NCI-H748 (cell line): ENCODE results near the gene CARNS1.
A peak's percentile ranks its signal among the peaks of the same experiment; 100 is the strongest.

Source experiments
- DNase-seq: peaks from one replicate; lab custom pipeline; 2025; ENCODE audit not compliant: unreplicated experiment; lab: John Stamatoyannopoulos, UW

CARNS1 gene

DNA sequence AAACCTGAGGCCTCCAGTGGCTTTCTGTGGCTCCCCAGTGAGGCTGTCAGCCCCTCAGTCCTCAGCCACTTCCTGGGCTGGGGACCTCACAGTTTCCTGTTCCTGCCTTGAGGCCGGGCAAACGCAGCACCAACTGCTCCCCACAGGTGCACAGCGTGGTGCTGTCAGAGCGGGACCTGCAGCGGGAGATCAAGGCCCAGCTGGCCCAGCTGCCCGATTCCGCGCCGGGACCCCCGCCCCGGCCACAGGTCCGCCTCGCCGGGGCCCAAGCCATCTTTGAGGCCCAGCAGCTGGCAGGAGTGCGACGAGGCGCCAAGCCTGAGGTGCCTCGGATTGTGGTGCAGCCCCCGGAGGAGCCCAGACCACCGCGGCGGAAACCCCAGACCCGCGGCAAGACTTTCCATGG, 6.2 kb upstream of the CARNS1 start:
- no peak for DNase-seq

DNA sequence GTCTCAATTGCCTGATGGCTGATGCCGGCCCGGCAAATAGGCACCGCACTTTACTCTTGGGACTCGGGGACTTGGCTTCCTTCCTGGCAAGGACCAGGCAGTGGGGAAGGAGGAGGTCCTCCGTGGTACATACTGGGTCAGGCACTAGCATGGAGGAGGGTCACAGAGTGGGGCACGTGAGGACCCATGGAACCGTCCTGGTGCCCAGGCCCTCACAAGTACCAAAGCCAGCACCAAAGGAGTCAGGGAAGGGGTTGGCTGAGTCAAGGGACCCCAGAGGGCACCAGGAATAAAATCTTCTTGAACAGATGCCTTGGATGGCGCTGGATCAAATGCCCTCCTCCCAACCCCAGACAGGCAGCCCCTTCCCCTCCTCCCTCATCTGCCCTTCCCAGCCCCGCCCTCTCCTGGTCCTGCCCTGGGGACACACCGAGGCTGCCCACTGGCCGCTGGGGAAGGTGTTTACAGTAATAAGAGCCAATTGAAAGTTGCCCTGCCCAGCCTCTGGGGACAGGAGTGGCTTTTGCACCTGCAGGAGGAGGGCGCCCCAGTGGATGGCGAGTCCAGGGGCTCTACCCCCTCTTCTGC, 5.6 kb upstream of the CARNS1 start:
- DNase-seq: peak; percentile 90

DNA sequence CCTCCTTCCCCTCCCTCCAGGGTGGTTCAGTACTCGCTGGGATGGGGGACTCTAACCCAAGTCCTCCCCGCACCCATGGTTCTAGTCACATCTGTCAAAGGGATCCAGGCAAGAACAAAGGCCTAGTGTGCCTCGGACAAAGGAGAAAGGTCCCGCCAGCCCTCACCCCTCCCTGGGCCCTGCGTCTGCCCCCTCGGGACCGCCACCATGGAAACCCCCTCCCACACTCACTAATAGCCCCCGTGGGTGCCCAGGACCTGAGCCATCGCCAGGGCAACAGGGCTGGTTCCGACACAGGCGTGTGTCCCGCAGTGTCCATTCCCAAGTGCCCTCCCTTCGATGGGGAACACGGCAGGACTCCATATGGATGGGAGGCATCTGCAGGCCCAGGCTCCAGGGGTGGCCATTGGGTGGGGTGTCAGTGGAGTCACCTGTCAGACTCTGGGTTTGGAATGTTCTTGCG, 5.1 kb upstream of the CARNS1 start:
- DNase-seq: no peak

DNA sequence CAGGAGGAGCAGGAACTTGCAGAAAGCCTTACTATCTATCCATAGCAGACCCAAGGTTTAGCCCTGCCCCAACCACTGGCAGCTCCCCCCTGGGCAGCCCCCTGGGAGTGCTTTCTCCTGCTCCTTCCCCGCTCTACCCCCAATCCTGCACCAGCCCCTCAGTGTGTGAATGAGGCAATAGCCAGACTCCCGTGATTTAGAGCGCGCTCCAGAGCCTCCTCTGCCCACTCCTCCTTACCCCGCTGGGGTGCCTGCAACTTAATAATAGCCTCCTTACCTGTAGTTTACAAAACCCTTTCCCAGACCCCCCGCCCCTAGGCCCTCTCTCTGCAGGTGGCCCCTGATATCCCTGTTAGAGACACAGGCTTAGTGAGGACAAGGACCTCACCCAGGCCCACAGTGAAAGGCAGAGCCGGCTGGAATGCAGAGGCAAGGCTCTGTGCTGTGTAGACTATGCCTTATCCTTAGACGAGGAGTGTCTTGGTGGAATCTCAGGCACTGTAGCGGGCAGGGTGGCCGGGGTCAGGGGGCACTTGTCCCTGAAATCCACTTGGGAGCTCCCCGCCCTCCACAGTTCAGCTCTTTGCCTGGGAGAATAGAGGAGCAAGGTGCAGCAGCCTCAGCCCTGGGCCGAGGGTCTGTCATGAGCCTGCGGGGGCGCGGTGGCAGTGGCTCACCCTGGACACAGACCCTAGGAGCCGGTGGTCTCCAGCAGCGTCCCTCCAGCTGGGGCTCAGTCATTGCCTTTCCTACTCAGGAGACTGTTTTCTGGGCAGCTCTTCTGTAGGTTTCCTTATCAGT, 4.3 kb upstream of the CARNS1 start:
- no peak for DNase-seq

DNA sequence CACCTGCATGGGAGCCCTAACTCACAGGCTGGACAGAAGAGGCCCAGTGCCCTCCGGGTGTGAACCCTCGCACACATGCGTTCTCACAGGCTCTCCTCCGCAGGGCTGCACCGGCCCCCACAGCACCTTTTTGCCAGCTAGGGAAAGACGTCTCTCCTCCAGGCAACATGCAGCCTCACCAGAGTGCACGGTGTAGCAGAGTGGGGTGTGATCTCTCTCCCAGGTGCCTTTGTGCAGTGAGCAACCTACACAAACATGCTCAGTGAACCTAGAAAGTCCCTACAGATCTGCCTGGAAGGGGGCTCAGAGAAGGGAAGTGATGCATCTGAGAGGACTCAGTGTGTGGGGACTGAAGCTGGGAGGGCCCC, 3.7 kb upstream of the CARNS1 start:
- no peak for DNase-seq

DNA sequence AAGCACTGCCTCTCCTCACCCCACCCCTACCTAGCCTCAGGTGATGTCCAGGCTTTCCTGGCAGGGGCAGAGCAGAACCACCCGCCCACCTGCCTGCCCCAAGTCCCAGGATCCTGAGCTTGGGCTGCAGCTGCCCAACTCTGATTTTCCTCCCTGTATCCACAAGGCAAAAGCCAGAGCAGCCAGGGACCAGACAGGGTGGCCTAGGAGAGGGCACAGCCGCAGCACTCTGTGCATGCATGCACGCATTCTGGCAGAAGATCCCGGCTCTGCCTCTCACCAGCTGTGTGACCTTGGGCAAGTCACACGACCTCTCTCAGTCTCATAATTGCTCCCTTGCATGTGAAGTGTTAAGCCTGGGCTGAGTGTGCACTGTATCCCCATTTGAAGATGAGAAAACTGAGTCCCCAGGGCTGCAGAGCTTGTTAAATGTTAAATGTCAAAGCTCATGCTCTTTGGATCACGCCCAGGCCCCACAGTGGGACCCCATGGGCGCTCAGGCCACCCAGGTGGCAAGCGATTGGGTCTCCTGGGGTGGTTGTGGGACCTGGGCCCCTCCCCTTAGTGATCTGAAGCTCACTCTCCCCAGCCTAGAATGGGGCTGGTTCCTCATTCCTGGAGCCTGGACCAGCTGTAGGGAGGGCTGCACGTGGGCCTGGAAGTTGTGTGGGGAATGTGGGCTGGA, 2.8 kb upstream of the CARNS1 start:
- DNase-seq: no peak

DNA sequence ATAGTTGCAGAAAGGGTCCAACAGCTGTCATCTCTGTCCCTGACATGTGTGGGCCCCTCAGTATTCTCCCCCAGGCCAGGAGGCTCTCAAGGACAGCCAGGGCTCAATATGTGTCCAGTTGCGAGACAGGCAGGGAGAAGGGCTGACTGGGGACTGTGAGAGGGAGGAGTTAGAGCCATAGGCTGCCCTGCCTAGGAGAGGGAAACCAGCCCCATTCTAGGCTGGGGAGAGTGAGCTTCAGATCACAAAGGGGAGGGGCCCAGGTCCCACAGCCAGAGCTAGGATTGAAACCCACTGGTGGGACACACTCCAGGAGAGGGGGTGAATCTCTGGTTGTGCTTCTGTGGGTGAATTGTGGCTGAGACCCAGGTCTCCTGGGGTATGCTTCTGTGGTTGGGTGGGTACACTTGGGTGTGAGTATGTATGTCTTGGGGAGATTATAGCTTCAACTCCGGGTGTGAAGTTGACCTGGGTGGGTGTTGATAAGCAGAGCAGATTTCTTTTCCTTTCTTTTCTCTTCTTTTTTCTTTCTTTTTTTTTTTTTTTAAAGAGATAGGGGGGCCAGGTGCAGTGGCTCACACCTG, 2.1 kb upstream of the CARNS1 start:
- no peak for DNase-seq

DNA sequence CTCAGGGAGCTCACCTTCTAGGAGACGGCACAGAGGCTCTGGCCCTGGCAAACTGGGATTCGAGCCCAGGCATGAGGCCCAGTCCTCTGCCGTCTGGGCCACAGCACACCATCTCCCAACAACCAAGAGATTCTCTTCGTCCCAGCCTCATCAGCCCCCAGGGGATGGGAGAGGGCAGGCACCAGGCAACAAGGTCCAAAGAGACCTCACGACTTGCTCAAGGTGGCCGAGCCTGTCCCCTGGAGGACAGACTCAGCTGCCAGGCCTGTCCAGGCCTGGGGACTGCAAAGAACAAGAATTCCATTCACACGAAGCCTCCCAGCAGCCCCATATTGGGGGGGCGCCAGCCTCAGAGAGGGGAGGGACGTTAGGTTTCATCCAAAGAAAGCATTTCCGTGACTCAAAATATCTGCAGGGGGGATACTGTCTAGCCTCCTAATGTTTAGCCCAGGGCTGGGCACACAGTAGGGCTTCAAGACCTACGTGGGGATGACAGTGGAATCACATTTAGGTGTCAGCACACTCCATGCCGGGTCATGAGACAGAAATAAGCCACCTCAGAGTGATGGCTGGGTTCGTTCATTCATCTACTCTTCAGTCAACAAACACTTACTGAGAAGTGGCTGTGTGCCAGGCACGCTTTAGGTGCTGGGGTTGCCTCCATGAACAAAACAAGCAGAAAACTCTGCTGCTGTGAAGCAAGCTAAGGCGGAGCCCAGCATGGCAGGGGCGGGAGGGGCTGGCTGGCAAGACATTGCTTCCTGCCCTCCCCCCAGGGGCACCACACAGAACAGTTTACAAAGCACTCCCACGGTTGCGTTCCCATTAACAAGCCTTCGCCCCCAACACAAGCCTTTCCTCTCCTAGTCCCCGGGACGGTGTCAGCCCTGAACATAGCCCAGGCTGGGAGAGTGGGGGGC, 1.2 kb downstream of the CARNS1 start:
- DNase-seq: peak; percentile 83

DNA sequence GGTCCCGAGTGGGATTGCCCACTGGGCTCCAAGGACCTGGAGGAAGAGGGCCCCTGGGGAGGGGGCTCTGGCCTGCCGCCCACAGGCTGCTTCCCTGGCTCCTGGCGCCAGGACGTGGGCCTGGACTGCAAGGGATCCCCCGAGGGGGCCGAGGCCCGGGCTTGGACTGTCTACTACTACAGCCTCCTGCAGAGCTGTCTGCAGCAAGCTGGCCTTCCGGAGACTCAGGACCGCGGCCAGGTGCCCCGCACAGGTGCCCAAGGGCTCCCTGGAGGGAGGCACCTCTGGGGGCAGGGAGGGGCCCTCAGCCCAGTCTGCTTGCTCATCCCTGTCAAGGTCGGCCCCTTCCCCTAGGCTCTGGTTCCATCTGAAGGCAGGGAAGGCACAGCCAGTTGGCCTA, 1.9 kb downstream of the CARNS1 start:
- DNase-seq: no peak

DNA sequence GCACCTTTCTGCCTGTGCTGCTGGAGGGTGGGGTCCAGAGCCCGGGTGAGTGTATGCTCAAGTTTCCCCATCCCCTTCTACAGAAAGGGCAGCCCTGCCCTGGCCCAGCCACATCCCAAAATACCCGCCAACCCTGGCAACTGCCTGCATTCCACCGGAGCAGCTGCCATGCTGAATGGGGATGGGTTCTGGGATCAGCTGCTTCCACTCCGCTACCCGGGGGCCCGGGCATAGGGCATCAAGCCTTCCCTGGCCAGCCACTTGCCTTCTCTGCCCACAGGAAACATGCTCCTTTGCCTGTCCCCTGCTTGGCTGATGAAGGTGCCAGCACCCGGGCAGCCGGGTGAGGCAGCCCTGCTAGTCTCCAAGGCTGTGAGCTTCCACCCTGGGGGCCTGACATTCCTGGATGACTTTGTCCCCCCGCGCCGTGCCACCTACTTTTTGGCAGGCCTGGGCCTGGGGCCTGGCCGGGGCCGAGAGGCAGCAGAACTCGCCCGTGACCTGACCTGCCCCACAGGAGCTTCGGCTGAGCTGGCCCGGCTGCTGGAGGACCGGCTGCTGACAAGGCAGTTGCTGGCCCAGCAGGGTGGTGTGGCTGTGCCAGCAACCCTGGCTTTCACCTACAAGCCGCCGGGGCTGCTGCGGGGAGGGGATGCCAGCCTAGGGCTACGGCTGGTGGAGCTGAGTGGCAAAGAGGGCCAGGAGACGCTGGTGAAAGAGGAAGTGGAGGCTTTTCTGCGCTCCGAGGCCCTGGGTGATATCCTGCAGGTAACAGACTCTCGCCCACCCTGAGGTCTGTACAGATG, 3.2 kb downstream of the CARNS1 start:
- no peak for DNase-seq

DNA sequence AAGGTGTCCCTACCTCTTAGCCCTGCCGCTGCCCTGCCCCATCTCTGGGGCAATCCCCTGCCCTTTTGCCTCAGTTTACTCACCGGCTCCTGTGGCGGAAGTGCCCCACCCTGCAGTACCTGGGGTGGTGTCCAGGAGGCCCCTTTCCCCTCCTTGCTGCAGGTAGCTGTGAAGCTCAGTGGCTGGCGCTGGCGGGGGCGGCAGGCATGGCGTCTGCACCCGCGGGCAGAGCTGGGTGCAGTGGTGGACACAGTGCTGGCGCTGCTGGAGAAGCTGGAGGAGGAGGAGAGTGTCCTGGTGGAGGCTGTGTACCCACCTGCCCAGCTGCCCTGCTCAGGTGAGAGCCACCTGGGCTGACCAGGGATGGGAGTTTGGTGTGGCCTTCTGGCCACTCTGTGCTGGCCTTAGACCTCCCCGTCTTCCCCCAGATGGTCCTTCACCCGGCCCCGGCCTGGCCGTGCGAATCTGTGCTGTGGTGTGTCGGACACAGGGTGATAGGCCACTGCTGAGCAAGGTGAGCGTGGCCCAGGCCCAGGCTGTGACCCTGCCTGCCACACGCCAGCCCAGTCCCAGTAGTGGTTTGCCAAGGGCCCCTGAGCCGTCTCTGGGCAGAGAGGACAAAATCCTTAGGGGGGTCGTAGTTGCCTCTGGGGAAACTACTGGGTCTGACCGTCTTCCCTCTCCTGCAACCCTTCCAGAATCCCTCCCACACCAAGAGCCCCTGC, 4.0 kb downstream of the CARNS1 start:
- DNase-seq: no peak

DNA sequence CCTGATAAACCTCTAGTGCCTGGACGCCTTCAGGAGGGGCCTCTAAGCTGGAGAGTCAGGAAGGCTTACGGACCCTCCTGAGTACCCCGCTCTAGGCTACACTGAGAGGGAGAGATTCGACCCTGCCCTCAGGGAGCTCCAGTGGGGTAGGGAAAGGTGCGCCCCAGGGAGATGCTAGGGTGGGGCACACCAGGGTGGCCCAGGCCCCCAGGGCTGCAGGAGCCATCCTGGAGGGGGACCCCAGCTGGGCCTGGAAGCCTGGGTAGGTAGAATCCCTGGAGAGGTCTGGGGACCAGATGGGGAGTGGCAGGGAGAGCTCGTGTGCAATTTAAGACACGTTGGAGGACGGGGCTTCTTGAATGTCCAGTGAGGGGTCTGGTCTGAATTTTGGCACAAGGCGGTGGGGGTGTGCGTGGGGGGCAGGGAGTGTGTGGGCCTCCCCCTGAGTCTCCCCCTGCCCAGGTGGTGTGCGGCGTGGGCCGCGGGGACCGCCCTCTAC, 4.7 kb downstream of the CARNS1 start:
- DNase-seq: no peak

DNA sequence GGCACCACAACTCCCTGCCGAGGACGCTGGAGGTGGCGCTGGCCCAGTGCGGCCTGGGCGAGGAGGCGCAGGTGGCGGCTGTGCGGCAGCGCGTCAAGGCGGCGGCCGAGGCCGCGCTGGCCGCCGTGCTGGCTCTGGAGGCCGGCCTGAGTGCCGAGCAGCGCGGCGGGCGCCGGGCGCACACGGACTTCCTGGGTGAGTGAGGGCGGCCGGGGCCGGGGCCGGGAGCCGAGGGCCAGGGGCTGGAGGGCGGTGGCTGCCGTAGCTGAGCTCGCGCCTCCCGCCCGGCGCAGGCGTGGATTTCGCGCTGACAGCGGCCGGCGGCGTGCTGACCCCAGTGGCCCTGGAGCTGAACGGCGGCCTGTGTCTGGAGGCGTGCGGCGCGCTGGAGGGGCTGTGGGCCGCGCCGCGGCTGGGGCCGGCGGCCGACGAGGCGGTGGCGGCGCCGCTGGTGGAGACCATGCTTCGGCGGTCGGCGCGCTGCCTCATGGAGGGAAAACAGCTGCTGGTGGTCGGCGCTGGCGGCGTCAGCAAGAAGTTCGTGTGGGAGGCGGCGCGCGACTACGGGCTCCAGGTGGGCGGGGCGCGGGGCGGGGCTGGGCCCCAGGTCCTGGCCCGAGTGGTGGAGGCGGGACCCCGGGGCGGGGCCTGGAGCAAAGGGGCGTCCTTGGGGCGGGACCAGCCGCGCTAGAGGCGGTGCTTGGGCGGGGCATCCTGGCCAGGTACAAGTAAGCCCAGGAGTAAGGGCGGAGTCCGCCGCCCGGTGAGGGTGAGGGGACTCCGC, 5.4 kb downstream of the CARNS1 start:
- peak; percentile 92 for DNase-seq

DNA sequence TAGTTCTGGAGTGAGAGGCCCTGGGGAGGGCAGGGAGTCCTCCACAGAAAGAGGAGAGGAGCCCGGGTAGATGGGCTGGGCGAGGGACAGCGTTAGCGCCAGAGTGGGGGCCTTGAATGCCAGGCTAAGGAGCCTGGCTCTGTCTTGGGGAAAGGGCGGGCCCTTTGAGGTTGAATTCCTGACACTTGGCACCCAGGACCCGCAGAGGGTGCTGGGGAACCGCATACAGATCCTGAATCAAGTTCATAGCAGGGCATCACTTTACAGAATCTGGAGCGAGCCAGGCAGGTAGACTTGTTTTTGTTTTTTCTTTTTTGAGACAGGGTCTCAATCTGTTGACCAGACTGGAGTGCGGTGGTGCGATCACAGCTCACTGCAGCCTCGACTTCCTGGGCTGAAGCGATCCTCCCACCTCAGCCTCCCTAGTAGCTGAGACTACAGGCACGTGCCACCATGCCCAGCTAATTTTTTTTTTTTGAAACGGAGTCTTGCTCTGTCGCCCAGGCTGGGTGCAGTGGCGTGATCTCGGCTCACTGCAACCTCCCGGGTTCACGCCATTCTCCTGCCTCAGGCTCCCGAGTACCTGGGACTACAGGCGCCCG, 6.1 kb downstream of the CARNS1 start:
- DNase-seq: no peak

DNA sequence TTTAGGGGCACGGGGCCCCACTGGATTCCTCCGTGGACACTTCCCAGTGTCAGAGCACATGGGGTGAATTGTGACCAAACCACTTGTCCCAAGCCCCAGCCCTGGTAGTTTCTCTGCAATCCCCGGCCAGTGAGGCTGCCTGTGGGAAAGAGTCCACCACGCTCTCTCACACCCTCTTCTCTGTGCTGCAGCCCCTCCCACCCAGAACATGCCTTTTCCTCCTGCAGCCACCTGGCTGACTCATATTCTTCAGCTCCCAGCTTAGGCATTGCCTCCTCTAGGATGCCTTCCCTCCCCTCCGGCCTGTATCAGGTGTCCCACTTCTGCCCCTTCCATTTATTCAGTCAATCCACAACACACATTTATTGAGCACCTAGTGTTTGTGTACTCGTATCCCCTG, 7.4 kb downstream of the CARNS1 start:
- DNase-seq: no peak

DNA sequence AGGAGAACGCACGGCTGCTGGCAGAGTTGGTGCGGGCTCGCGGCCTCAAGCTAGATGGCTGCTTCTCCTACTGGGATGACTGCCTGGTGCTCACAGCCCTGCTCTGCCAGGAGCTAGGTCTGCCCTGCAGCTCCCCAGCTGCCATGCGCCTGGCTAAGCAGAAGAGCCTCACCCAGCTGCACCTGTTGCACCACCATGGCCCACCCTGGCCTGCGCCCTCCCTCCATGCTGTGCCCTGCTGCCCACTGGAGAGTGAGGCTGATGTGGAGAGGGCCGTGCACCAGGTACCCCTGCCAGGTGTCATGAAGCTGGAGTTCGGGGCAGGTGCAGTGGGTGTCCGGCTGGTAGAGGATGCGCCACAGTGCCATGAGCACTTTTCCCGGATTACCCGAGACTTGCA, 8.0 kb downstream of the CARNS1 start:
- no peak for DNase-seq

DNA sequence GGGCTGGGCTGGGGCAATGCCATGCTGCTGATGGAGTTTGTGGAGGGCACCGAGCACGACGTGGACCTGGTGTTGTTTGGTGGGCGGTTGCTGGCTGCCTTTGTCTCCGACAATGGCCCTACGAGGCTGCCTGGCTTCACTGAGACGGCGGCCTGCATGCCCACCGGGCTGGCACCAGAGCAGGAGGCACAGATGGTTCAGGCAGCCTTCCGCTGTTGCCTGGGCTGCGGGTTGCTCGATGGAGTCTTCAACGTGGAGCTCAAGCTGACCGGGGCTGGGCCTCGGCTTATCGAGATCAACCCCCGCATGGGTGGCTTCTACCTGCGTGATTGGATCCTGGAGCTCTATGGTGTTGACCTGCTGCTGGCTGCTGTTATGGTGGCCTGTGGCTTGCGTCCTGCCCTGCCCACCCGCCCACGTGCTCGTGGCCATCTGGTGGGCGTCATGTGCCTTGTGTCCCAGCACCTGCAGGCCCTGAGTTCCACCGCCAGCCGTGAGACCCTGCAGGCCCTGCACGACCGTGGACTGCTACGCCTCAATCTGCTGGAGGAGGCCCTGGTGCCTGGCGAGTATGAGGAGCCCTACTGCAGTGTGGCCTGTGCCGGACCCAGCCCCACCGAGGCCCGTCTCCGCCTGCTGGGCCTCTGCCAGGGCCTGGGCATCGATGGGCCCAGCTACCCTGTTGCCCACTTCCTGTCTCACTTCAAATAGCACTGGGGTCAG, 8.6 kb downstream of the CARNS1 start:
- DNase-seq: no peak
